Fibroblast of mammary gland (primary cell): ENCODE data around the gene COX19.

Experiments used
- DNase-seq: peaks from one replicate; pipeline ENCODE4 v3.0.0-alpha.2; 2010; ENCODE audit warnings: low read depth
- H3K4me3 ChIP-seq: 2 replicates; pipeline ENCODE4 v1.5.1; 2011; ENCODE audit warnings: low read depth, mild to moderate bottlenecking, low read length, moderate library complexity; ENCODE audit not compliant: control insufficient read depth
- CTCF ChIP-seq: conservative IDR thresholded peaks from 2 replicates; pipeline ENCODE4 v1.5.1; 2011; ENCODE audit warnings: low read depth, low read length, inconsistent platforms; ENCODE audit not compliant: control insufficient read depth, insufficient read depth

The COX19 gene

DNA sequence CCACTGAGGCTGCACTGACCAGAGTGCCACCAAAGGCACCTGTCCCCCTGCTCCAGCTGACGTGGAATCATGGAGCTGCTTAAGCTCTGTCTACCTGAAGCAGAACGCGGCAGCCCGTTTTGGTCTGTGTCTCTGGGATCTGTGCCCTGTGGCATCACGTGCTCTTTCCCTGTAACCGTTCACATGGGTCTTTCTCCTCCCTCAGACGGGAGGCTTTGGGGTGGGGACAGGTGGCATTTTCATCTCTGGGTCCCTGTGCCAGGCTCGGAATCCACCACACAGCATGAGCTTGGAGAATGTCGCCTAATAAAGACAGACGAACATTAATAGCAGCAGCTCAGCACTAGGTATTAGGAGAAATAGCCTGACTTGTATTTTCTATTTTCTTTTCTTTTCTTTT lies 19.3 kb downstream of the COX19 start:
- TF ChIP-seq CTCF = no peak
- no peak for DNase-seq
- no peak overlapping the region for H3K4me3 ChIP-seq

- no peak within 1 kb of the TSS for H3K4me3 ChIP-seq
- no peak for DNase-seq
- no peak for TF ChIP-seq CTCF
Observed at GRCh38 chr7:954330-955238, 20.8 kb downstream of the COX19 start, which contains the start of gene ADAP1. ADAP1 (minus strand) TSS chr7:954680; CDS start chr7:954477, 203 bp downstream.

DNA sequence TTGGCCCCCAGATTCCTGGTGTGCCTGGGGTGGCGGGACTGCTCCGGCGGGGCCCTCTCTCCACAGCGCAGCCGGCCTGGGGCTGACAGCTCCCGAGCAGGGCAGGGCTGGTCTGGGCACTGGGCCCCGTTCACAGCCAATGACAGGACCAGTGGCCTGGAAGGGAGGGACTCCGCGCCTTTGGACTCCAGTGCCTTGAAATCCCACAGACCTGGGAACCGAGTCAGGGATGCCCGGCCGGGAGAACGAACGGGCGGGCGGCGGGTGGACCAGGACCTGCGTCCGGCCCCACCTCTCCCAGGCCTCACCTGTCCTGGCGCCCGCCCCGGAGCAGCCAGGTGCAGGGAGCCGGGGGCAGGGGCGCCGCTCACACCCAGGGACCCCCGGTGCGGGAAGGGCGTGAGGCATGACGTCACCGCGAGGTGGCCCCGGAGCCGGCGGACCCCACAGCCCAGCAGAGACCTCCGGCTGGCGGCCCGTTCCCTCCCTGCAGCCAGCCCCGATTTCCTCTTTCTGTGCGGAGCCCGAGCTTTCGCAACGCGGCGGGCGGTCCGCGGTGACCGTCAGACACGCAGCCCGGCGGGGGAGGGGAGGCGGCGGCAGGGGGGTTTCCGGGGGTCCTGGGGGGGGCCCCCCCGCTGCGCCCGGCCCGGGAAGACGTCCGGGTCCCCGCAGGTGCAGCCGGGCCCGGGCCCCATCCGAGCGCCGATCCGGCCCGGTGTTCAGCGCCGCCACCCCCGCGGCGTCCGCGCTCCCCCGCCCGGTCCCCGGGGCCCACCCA lies 21.6 kb downstream of the COX19 start:
- no peak for TF ChIP-seq CTCF
- DNase-seq = no peak
- no peak overlapping the region for H3K4me3 ChIP-seq

- no peak overlapping the region for H3K4me3 ChIP-seq
- TF ChIP-seq CTCF = no peak
- DNase-seq = no peak
Observed at GRCh38 chr7:952548-953441, 22.6 kb downstream of the COX19 start.

- TF ChIP-seq CTCF = no peak
Observed at GRCh38 chr7:951881-952547, 23.3 kb downstream of the COX19 start.

More at GRCh38 chr7:951881-952547, 23.3 kb downstream of the COX19 start:
- no peak for DNase-seq
- H3K4me3 ChIP-seq = no peak overlapping the region
